OCI-LY1 (cell line): ENCODE results near the gene VPS35L.

Source experiments
- EZH2 ChIP-seq: fragments of 200-600 bp; sonication (generic), shearing (Covaris generic); IDR thresholded peaks from 2 replicates; pipeline ENCODE4 v1.8.0; 2017; ENCODE audit warnings: borderline replicate concordance, mixed run types, mild to moderate bottlenecking, antibody characterized with exemption, low read length, moderate library complexity, mixed read lengths
- TF ChIP-seq, protein P1 (sequence below): fragments of 200-600 bp; sonication (generic), shearing (Covaris generic); IDR thresholded peaks from 2 replicates; pipeline ENCODE4 v1.5.1; 2017; ENCODE audit warnings: mild to moderate bottlenecking, antibody characterized with exemption, low read length, moderate library complexity, mixed read lengths

DNA sequence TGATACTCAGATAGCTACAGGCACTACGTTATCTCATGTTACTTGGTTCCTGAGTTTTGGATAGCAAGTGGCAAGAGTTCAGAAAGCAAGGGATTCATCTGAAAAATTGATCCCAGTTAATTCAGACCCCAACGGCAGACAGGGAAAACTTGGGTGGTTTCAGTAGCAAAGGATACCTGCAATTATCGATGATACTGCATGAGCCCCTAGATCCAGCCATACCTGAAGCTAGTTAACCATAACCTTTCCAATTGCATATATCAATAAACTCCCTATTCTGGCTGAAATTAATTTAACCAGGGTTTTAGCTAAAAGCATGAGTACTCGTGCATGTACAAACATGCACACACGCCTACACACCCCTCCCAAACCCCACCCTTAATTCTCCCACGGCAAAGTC, 158.2 kb downstream of the VPS35L start:
- TF ChIP-seq, protein P1, sequence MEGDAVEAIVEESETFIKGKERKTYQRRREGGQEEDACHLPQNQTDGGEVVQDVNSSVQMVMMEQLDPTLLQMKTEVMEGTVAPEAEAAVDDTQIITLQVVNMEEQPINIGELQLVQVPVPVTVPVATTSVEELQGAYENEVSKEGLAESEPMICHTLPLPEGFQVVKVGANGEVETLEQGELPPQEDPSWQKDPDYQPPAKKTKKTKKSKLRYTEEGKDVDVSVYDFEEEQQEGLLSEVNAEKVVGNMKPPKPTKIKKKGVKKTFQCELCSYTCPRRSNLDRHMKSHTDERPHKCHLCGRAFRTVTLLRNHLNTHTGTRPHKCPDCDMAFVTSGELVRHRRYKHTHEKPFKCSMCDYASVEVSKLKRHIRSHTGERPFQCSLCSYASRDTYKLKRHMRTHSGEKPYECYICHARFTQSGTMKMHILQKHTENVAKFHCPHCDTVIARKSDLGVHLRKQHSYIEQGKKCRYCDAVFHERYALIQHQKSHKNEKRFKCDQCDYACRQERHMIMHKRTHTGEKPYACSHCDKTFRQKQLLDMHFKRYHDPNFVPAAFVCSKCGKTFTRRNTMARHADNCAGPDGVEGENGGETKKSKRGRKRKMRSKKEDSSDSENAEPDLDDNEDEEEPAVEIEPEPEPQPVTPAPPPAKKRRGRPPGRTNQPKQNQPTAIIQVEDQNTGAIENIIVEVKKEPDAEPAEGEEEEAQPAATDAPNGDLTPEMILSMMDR, result no peak
- TF ChIP-seq EZH2, result no peak
